Thymus (tissue), 11 donors: ENCODE results near the gene ADAMTS20. TPM values are rescaled to one million over a fixed set of nuclear protein-coding genes. Genes with fewer than 3 reads are reported as not detected.

Experiments used
- DNase-seq, 9 donors: peaks; one replicate each; pipeline ENCODE4 v3.0.0-alpha.2; 2013; ENCODE audit warnings: low spot score in 9 of 9, low read depth in 6 of 9, missing footprints in 1 of 9
- H3K27ac ChIP-seq, 2 donors: one replicate each; pipeline ENCODE4 v1.5.1; 2013; ENCODE audit warnings: control low read depth in 1 of 2, low read depth in 1 of 2, low read length in 1 of 2, mild to moderate bottlenecking in 1 of 2, moderate library complexity in 1 of 2
- H3K27me3 ChIP-seq, 2 donors: one replicate each; pipeline ENCODE4 v1.5.1; 2013; ENCODE audit warnings: low read length in 1 of 2; ENCODE audit not compliant: control insufficient read depth in 2 of 2, insufficient read depth in 1 of 2
- H3K36me3 ChIP-seq, 2 donors: one replicate each; pipeline ENCODE4 v1.5.1; 2013; ENCODE audit warnings: low read length in 1 of 2, mild to moderate bottlenecking in 1 of 2, moderate library complexity in 1 of 2; ENCODE audit not compliant: control insufficient read depth in 2 of 2, insufficient read depth in 2 of 2
- H3K4me1 ChIP-seq, 2 donors: one replicate each; pipeline ENCODE4 v1.5.1; 2013; ENCODE audit warnings: low read length in 2 of 2; ENCODE audit not compliant: control insufficient read depth in 2 of 2, insufficient read depth in 2 of 2
- H3K4me3 ChIP-seq, 2 donors: one replicate each; pipeline ENCODE4 v1.5.1; 2013; ENCODE audit warnings: low read length in 2 of 2, control low read depth in 1 of 2, mild to moderate bottlenecking in 1 of 2
- H3K9me3 ChIP-seq, 2 donors: one replicate each; pipeline ENCODE4 v1.5.1; 2013; ENCODE audit warnings: low read length in 1 of 2, mild to moderate bottlenecking in 1 of 2; ENCODE audit not compliant: control insufficient read depth in 2 of 2, insufficient read depth in 1 of 2
- whole genome bisulfite sequencing: extraction: QIAGEN DNeasy Blood & Tissue Kit; methylation state at CpG from one replicate; pipeline ENCODE4 v1.1.7; 2013; 5-methylcytosine and 5-hydroxymethylcytosine counted together
- polyA plus RNA-seq: library from polyadenylated mRNA; stranded (reverse); fragments of 200-250 nt; gene quantifications from one replicate; pipeline ENCODE4 v1.2.3, GENCODE V29; 2013
- total RNA-seq: library from RNA; stranded (reverse); fragments of 120-200 nt; gene quantifications from one replicate; pipeline ENCODE4 v1.2.4, GENCODE V29; 2013
- donor health status: healthy.

The ADAMTS20 gene
- total and polyA plus RNA-seq, 2 donors: under 0.01 to 0.09 TPM

GRCh38 chr12:43336962-43337555, 214.9 kb downstream of the ADAMTS20 start:
- no peak overlapping the region for H3K4me3 ChIP-seq
- H3K9me3 ChIP-seq: no peaks in the 10 kb centered on the region
- no peaks in the 10 kb centered on the region for H3K4me1 ChIP-seq
- peak in 1 of 9 donors; percentile 5 for DNase-seq
- no peaks in the 10 kb centered on the region for H3K36me3 ChIP-seq
- 68% methylated on average over 1 of the region's 1 CpG for WGBS
- no peaks in the 10 kb centered on the region for H3K27me3 ChIP-seq
- H3K27ac ChIP-seq: no peak overlapping the region

GRCh38 chr12:43333644-43334043, 218.4 kb downstream of the ADAMTS20 start:
- Histone ChIP-seq H3K4me1 (no peaks in the 10 kb centered on the region), H3K4me3 (no peak overlapping the region), H3K36me3 (no peaks in the 10 kb centered on the region), H3K9me3 (no peaks in the 10 kb centered on the region), H3K27me3 (no peaks in the 10 kb centered on the region), H3K27ac (no peak overlapping the region)
- no peak for DNase-seq
- WGBS: 97% methylated on average over 2 of the region's 2 CpGs

DNA sequence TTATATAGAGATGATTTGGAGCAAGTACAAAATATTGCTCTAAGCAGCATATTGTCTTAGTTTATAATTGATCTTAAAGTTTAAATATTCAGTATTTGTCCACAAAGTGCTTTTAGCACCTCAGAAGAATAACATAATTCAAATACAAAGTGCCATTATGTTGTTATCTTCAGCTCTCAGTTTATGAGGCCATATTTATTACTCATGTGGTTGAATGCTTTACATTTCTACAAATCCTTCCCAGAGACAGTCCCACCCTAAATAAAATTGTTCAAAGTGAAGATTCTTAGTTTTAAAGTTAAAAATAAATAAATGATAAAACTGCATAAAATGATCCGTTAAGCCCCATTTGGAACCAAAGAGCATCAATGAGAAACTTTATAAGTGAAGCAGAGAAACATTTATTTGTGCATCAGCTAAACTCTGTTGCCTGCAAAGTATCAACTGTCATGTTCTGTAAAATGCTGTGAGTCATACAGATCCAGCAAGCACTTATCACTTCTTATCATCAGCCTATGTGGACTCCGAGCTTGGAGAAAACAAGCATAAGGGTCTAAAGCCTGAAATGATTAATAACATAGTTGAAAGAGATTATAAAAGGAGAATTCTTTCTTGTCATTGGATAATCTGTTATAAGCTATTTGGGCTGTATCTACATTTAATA, 218.9 kb downstream of the ADAMTS20 start:
- Histone ChIP-seq H3K27ac (no peak overlapping the region), H3K4me3 (no peak overlapping the region), H3K27me3 (no peaks in the 10 kb centered on the region), H3K36me3 (no peaks in the 10 kb centered on the region), H3K9me3 (no peaks in the 10 kb centered on the region), H3K4me1 (no peaks in the 10 kb centered on the region)
- WGBS: 92% methylated on average over 2 of the region's 2 CpGs
- no peak for DNase-seq

DNA sequence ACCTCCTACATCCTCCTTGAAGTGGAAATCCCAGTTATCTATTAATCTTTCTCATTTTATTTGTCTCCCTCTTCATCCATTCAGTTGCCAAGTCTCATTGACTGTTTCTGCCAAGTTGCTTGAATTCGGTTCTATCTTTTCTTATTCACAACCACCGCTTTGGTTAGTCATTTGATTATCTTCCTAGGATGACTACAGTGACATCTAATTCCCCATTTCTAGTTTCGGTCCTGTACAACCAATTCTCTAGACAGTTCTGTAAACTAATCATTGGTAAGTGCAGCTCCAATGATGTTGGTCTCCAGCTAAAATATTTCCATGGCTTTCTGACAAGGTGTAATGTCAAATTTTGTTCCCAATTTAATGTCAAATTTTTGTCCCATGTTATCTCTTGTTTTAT, 220.1 kb downstream of the ADAMTS20 start:
- no peak for DNase-seq
- Histone ChIP-seq H3K27me3 (no peaks in the 10 kb centered on the region), H3K27ac (no peak overlapping the region), H3K4me1 (no peaks in the 10 kb centered on the region), H3K36me3 (no peaks in the 10 kb centered on the region), H3K4me3 (no peak overlapping the region), H3K9me3 (no peaks in the 10 kb centered on the region)
- 95% methylated on average over 3 of the region's 3 CpGs for WGBS

DNA sequence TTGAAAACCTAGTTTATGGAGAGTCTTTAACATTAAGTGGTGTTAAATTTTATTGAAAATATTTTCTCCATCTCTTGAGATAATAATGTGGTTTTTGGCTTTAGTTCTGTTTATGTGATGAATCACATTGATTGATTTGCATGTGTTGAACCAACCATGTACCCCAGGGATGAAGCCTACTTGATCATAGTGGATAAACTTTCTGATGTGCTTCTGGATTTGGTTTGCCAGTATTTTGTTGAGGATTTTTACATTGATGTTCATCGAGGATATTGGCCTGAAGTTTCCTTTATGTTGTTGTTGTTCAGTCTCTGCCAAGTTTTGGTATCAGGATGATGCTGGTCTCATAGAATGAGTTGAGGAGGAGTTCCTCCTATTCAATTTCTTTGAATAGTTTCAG, 222.6 kb downstream of the ADAMTS20 start:
- H3K27ac ChIP-seq: no peak overlapping the region
- WGBS: 92% methylated on average over 1 of the region's 1 CpG
- H3K36me3 ChIP-seq: no peaks in the 10 kb centered on the region
- no peaks in the 10 kb centered on the region for H3K4me1 ChIP-seq
- no peak for DNase-seq
- H3K9me3 ChIP-seq: no peaks in the 10 kb centered on the region
- H3K27me3 ChIP-seq: no peaks in the 10 kb centered on the region
- H3K4me3 ChIP-seq: no peak overlapping the region

DNA sequence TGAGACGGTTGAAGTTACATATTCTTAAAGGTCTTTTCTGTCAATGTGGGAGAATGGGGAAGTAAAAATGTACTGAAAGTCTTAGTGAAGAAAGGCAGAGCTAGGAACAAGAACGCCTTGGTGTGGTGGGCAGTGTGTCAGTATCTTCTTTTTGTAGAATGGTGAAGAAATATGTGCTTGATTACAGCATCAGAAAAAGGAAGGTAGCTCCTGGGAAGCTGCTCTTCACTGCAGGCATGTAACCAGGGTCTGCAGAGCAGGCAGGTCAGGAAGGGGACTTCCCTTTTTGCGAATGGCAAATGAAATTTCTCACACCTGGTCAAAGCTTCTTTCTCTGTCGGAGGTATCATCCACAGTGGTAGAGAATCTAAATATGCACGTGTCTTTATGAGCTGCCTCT, 226.2 kb downstream of the ADAMTS20 start:
- Histone ChIP-seq H3K4me3 (no peak overlapping the region), H3K27me3 (no peaks in the 10 kb centered on the region), H3K36me3 (no peaks in the 10 kb centered on the region), H3K4me1 (no peaks in the 10 kb centered on the region), H3K27ac (no peak overlapping the region), H3K9me3 (no peaks in the 10 kb centered on the region)
- 38% methylated on average over 5 of the region's 5 CpGs for WGBS
- DNase-seq: no peak

DNA sequence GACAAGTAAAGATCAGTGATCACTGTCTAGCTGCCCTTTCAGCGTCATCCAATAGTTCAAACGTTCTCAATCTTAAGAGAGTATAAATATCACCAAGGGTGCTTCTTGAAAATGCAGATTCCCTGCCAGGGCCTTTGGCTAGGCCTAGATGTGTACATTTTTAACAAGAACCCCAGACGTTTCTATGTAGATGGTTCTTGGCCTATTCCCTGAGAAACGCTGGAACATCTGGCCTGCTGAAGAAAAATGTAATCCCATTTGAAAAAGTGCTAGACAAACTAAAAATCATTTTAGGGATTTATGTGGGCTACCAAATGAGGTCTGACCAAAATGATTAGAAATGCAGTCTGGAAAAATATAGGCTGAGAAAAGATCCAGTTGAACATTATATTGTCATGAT, 231.7 kb downstream of the ADAMTS20 start:
- Histone ChIP-seq H3K9me3 (no peaks in the 10 kb centered on the region), H3K4me1 (no peaks in the 10 kb centered on the region), H3K27me3 (no peaks in the 10 kb centered on the region), H3K4me3 (no peak overlapping the region), H3K36me3 (no peaks in the 10 kb centered on the region), H3K27ac (no peak overlapping the region)
- no peak for DNase-seq
- WGBS: 93% methylated on average over 4 of the region's 4 CpGs

DNA sequence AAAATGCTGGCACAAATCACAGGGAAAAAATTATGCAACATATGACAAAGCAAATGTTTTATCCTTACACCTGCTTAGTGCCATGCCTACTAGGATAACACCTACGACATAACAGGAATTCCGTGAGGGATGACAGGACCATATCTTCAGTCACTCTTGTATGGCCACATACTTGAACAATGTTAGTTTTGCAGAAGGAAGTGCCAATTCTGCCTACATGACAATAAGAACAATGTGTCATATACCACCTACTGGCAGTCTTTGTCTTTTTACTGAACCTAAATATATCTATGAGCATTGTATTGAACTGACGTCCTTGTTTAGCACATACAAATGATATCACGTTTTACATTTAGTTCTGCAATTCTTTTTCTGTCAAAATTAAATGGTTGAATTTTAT, 234.0 kb downstream of the ADAMTS20 start:
- Histone ChIP-seq H3K36me3 (no peaks in the 10 kb centered on the region), H3K27me3 (no peaks in the 10 kb centered on the region), H3K27ac (no peak overlapping the region), H3K4me3 (no peak overlapping the region), H3K9me3 (no peaks in the 10 kb centered on the region), H3K4me1 (no peaks in the 10 kb centered on the region)
- no peak for DNase-seq
- 88% methylated on average over 4 of the region's 4 CpGs for WGBS

DNA sequence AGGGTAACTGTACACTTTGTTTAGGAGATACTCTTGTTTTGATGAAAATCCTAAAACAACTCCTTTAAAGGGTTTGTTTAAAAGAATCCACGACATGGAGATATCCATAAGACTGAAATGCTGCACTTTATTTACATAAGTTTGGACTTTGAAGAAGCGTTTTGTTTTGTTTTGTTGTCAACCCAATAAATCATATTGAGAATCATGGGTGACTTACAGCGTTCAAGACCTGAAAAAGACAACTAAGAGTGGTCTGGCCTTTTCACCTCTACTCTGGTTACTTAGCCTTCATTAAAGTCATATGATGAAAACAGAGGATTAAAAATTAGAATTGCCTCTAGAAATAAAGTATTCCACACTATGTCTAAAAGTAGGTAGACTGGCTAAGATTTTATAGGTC, 234.8 kb downstream of the ADAMTS20 start:
- no peaks in the 10 kb centered on the region for H3K4me1 ChIP-seq
- no peaks in the 10 kb centered on the region for H3K27me3 ChIP-seq
- H3K27ac ChIP-seq: no peak overlapping the region
- H3K4me3 ChIP-seq: no peak overlapping the region
- no peaks in the 10 kb centered on the region for H3K36me3 ChIP-seq
- no peaks in the 10 kb centered on the region for H3K9me3 ChIP-seq
- no peak for DNase-seq
- WGBS: 87% methylated on average over 3 of the region's 3 CpGs
